ENCODE data around the gene MMP10. TPM values are rescaled to one million over a fixed set of nuclear protein-coding genes. Genes with fewer than 3 reads are reported as not detected.

The MMP10 gene
- total and polyA plus RNA-seq, 2 of the 8 experiments (the other 6 are each of a cell fraction or from before 2014, with no cell fraction given): 0.03 to 0.17 TPM

DNA sequence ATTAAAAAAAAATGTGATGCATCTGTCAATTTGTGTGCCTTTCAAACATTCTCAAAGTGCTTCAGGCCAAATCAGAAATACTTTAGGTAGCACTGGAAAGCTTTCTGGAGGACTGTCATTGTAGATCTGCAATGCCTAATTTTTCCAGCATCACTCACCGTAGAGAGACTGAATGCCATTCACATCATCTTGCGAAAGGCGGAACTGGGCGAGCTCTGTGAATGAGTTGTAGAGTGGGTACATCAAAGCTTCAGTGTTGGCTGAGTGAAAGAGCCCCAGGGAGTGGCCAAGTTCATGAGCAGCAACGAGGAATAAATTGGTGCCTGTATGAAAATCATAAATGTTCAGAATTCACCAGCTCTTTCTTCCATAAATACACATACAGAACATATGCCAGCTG is 4.0 kb downstream of the MMP10 start (continued):
- TF ChIP-seq ASH2L (IDR thresholded peaks at IDR 0.05; ENCODE audit: low read length) (no peak), TBP (IDR thresholded peaks at IDR 0.05; ENCODE audit: low read depth, low read length) (no peak), ZNF274 (IDR thresholded peaks at IDR 0.05; ENCODE audit: borderline replicate concordance, extremely low read depth, low read length) (no peak), POLR2AphosphoS5 (IDR thresholded peaks at IDR 0.05; ENCODE audit: low read depth, low read length) (no peak)
